Amygdala (tissue), 56 donors: Measurements from ENCODE around the gene NAP1L5.

Source experiments
- DNase-seq, 56 donors: peaks; one replicate each; lab custom pipeline; 2025; lab: John Stamatoyannopoulos, UW

The NAP1L5 gene, protein sequence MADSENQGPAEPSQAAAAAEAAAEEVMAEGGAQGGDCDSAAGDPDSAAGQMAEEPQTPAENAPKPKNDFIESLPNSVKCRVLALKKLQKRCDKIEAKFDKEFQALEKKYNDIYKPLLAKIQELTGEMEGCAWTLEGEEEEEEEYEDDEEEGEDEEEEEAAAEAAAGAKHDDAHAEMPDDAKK

DNA sequence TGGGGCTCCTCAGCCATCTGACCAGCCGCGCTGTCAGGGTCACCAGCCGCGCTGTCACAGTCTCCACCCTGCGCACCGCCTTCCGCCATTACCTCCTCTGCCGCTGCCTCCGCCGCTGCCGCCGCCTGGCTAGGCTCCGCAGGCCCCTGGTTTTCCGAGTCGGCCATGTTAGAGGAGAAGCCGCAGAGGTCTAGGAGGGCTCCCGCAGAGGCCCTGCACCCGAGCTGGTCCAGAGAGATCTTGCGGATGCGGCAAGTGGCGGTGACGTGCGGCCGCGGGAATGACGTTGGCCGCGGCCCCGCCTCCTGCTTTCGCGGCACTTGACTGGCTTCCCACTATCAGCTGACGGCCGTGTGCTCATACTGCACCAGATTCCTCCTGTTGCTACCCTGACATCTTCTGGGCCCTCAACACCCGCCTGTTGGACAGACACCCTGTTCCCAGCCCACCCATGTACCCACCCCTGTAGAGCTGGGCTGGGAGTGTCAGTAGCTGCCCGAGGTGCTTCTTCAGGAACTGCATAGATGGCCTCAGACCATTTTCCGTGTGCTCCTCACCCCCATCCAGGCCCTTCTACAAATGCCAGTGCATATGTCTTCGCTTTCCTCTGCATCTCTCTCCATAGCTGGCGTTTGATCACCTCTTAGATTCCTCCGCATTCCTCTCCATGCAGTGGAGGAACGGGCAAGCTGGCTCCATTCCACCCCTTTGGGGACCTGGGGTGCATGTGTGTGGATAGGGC is at the start of gene NAP1L5:
NAP1L5 (minus strand) TSS at position 242 of the 742 bp plus-strand sequence; CDS start at position 167, 75 bp downstream.
- DNase-seq: peak in 48 of 56 donors; percentile 9 to 80 (median 44)

GRCh38 chr4:88747351-88747750 is 49.7 kb upstream of the NAP1L5 start:
- no peak for DNase-seq

DNA sequence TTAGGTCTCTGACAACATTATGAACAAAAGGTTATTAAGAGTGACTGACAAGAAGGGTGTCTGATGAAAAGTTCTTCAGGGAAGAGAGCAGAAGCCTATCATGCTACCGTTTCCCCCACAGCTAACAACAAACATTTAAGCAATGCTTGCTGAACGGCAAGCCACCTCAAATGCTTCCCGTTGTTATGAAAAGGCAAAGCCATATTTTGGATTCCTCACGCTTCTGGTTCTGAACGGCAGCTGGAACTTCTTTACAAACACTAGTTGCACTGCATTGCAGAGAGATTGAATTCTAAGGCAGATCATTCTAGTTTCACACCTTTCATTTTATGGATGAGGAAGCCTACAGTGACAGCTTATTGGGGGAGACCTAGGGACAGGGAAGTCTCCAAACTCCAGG is 48.6 kb upstream of the NAP1L5 start:
- no peak for DNase-seq

DNA sequence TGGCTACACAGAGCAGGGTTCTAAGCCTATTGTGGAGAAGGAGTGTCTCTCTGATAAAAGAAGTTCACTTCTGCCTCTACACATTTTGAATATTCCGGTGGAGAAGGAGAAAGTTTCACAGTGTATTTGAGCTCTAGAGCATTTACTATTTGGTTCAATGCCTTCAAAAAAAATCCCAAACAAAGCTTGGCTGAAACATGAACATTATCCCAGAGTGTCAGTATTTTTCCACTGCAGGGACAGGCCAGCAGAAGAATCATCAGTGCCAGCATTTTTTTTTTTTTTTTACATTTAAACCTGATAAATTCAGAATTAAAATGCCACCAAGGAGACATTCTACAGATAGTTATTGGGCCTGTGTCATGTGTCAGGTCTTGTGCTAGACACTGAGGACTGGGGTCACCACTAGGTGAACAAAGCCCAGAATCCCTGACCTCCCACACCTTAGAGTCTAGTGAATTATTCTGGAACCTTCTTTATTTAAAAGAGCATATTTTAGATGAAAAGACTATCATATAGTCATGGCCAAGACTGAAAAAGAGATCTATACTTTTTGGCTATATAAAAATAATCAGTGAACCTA is 48.0 kb upstream of the NAP1L5 start:
- no peak for DNase-seq

GRCh38 chr4:88745175-88745574 is 47.5 kb upstream of the NAP1L5 start:
- no peak for DNase-seq

DNA sequence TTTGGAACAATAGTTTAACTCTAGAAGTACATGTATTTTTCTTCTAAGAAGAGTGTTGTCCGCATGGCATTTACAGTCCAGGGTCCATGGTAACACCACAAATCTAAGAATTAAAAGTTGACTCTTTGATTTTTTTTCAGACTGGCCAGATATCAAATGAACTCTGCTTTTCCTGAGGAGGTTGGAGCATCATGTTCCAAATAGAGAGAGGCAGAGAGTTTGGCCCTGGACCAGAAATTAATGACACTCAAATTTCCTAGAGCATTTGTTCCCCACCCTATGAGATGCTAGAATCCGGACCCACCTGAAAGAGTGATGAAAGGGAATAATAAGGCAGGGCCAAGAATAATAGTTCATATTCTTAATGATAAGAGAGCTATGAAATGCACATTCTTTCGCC is 47.0 kb upstream of the NAP1L5 start:
- no peak for DNase-seq

DNA sequence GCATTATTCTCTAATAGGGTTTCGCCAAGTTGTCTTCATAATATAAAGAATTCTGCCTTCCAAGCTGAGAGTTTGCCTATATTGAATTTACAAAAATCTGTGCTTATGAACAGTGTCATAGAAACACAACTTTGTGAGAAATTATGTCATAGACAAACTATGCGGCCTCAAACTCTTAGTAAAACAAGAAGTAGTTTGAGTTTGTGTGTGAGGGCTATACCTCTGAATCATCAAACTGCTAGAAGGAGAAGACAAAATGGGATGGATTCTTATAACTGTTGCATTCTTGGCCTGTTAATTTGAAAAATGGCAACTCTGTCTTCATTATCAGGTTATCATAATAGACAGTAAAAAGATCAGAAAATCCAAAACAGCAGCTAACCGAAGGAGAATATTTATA is 46.1 kb upstream of the NAP1L5 start:
- no peak for DNase-seq

- DNase-seq: no peak
These were observed 44.9 kb upstream of the NAP1L5 start for GRCh38 chr4:88742561-88742960.

DNA sequence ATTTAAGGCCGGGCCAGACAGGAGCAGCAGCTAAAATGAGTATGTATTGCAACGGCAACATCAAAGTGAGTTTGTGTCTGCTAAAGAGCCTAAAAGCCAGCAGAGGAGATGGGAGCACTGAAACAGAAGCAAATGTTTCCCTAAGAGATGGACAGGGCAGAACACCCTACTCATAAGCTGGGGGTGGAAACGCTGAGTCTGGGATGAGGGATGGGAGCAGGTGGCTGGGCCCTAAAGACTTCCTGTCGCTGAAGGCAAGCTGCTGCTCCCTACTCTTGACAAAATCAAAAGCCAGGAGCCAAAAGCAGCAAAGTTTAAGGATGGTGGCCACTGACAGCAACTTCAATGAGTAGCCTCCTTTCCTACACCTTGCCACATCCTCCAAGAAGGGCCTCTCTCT is 40.6 kb upstream of the NAP1L5 start:
- no peak for DNase-seq

DNA sequence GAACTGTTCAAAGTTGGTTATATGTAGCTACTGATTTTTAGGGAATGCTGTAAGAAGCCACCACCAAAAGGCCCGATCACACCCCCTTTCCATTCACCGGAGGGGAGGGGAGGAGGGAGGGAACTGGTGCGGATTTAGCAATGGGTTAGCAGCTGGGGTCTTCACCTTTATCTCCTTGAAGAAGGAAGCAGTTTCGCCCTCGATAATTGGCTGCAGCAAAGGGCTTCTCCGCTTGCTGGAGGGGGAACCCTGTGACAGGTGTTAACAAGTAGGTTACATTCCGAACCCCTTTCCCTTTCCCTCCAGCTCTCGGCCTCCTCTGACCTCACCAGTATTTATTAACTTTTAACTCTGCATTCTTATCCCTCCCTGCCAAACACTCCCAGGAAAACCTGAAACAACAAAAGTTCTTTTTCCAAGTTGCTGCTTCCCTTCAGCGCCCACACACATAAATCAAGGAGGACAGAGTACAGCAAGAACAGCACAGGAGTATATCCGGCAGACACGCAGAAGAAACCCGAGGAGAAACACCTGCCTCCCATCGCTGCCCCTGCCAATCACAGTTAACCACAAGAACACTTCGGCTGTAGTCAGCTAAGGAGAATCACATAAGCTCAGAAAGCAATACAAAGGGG is 39.8 kb upstream of the NAP1L5 start:
- DNase-seq: peak in 1 of 56 donors; percentile 23

DNA sequence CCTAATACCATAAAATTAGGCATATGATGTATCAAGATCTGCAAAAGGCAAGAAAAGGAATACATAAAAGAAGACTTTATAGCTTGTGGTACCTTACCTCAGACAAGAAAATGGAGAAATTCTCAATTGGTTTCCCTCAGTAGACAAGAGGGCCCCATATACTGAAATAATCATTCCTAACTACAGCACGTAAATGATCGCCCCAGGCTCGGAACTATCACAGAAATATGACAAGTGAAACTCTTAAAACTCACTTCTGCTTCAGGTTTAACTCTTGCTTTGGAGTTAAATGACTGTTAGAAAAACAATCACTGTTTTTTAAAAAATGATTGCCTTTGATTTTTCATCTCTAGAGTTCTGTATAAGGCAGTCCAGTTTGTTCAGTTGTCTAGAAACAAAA is 38.6 kb upstream of the NAP1L5 start:
- DNase-seq: no peak

- no peak for DNase-seq
These were observed 37.9 kb upstream of the NAP1L5 start for GRCh38 chr4:88735564-88735963.

DNA sequence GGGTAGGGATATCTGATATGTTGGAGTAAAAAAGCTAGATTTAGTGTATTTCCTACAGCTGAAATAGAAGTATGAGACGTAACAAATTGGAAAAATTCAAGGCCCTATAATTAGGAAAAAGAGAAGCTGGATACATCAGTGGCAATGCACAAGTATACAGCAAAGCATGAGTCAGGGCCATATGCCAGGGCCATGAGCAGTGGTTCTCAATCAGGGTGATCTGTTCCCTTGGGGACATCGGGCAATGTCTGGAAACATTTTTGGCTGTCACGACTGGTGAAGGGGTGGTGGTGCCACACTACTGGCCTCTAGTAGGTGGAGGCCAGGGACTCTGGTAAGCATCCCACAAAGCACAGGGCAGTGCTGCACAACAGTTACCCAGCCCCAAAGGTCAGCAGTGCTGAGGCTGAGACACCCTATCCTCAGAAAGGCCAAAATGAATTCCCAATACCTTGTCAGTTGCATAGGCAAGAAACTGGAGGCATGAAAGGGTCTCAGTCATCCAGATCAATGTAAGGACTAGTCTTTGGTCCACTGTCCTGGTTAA is 36.8 kb upstream of the NAP1L5 start:
- DNase-seq: no peak

GRCh38 chr4:88732714-88733368 is 35.2 kb upstream of the NAP1L5 start:
- no peak for DNase-seq

DNA sequence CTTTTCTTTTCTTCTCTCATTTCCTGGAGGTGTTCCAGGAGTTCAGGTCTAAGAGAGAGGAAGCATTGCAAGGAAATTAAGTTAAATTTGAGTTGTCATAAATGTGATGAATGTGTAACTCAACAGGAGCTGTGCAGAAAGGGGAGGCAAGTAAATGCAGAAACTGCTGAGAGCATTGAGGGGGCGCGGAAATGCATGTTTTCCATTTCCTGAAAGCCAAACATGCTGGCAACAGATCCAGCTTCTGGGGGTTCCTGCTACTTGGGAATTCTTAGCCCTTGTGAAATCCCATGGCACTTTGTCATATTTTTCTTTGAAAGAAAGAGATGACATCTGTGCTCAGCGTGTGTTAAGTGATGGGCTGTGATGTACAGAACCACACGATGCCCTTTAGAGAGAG is 33.8 kb upstream of the NAP1L5 start:
- no peak for DNase-seq

DNA sequence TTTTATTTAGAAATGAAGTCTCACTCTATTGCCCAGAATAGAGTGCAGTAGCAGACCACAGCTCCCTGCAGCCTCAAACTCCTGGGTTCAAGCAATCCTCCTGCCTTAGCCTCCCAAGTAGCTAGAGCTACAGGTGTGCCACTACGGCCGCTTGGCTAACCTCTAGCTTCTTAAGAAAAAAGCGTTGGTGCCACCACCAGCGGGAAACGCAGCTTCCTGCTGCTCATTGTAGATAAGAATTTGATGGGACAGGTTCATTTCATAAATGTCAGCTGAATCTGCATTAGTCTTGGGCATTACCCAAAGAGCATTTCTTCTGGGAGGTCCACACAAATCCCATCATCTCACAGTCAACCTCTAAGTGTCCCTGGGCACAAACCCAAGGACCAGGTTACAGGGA is 33.2 kb upstream of the NAP1L5 start:
- no peak for DNase-seq

DNA sequence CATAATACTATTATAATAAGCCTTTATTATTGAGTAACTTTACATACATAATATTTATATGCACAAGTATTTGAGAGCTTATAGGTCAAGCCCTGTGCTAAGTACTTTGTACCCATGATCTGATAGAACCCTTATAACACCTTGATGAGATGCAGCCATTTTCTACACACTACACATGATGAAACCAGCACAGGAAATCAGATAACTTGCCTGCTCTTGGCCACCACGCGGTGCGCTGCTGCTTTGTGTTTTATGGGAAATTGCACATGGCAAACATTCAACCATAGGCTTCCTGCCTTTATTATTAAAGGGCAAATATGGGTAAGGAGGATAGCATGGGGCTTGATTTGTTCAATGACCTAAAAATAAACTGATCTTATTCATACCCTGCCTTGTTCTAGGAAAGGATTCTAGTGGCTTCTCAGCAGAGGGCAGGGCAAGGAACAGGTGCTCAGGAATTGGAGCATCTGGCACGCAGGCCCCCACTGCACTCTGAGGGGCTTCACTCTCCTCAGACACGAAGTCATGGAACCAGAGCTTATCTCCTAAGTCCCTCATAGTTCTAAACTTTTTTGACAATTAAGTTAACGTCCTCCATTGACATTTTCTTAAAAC is 31.6 kb upstream of the NAP1L5 start:
- DNase-seq: no peak

GRCh38 chr4:88728146-88728545 is 30.5 kb upstream of the NAP1L5 start:
- DNase-seq: peak in 5 of 56 donors; percentile 14 to 41 (median 18)

- peak in 9 of 56 donors; percentile 5 to 41 (median 16) for DNase-seq
These were observed 28.4 kb upstream of the NAP1L5 start for GRCh38 chr4:88725986-88726385.

- no peak for DNase-seq
These were observed 27.5 kb upstream of the NAP1L5 start for GRCh38 chr4:88725143-88725542.
